Upper lobe of left lung (tissue), 6 donors: Measurements from ENCODE around the gene TBC1D12. TPM values are rescaled to one million over a fixed set of nuclear protein-coding genes. Genes with fewer than 3 reads are reported as not detected.
"Not testable (repeated sequence)": the region's sequence is repeated elsewhere in the genome, so short reads cannot be mapped to it uniquely, and the experiment has no call there.

Experiments
- ATAC-seq, 2 donors: fragments of 200-7000 bp; cut with Tn5 transposase; one replicate each; pipeline ENCODE4 v1.9.1; 2022; ENCODE audit warnings: mild to moderate bottlenecking in 2 of 2, moderate library complexity in 2 of 2; ENCODE audit not compliant: low FRiP score in 2 of 2
- DNase-seq, 2 donors: peaks; one replicate each; pipeline ENCODE4 v3.0.0-alpha.2; 2019 to 2020
- H3K27ac ChIP-seq, 4 donors: fragments of 200-600 bp; sonication (generic); one replicate each; pipeline ENCODE4 v1.5.1; 2016 to 2019
- H3K27me3 ChIP-seq, 4 donors: fragments of 200-600 bp; sonication (generic); one replicate each; pipeline ENCODE4 v1.5.1; 2017 to 2019
- H3K36me3 ChIP-seq, 4 donors: fragments of 200-600 bp; sonication (generic); one replicate each; pipeline ENCODE4 v1.5.1; 2016 to 2019
- H3K4me1 ChIP-seq, 4 donors: fragments of 200-600 bp; sonication (generic); one replicate each; pipeline ENCODE4 v1.5.1; 2018 to 2019
- H3K4me3 ChIP-seq, 4 donors: fragments of 200-600 bp; sonication (generic); one replicate each; pipeline ENCODE4 v1.5.1; 2017 to 2019; ENCODE audit warnings: mild to moderate bottlenecking in 2 of 4, moderate library complexity in 1 of 4
- H3K9me3 ChIP-seq, 4 donors: fragments of 200-600 bp; sonication (generic); one replicate each; pipeline ENCODE4 v1.5.1; 2018 to 2019
- CTCF ChIP-seq, 6 experiments: fragments of 450-650 bp in 4 of 6; fragments of 200-600 bp in 2 of 6; sonication (generic) in 2 of 6; IDR thresholded peaks; one replicate each; pipeline ENCODE4 v1.5.1; 2016 to 2019; ENCODE audit warnings: antibody characterized with exemption in 6 of 6
- EP300 ChIP-seq, 4 donors: sonication (generic); formaldehyde crosslinking; IDR thresholded peaks; one replicate each; pipeline ENCODE4 v1.5.1; 2017; ENCODE audit warnings: antibody characterized with exemption in 4 of 4, control low read depth in 2 of 4
- POLR2A ChIP-seq, 4 donors: fragments of 450-650 bp; IDR thresholded peaks; one replicate each; pipeline ENCODE4 v1.5.1; 2016 to 2017; ENCODE audit warnings: antibody characterized with exemption in 4 of 4, mild to moderate bottlenecking in 2 of 4
- POLR2AphosphoS5 ChIP-seq, 2 donors: sonication (generic); formaldehyde crosslinking; IDR thresholded peaks; one replicate each; pipeline ENCODE4 v1.5.1; 2017; ENCODE audit warnings: antibody characterized with exemption in 2 of 2
- WGBS, 2 donors: methylation state at CpG; one replicate each; pipeline ENCODE4 v1.1.5; 2017 to 2018; 5-methylcytosine and 5-hydroxymethylcytosine counted together
- total RNA-seq, 6 donors: library from RNA; depleted of rRNA in 4 of 6; stranded (reverse); fragments of >200 nt in 4 of 6; gene quantifications; one replicate each; pipeline versions ENCODE4 v1.1.0 to v1.2.1, GENCODE V29; 2016 to 2021
- donor health status: DM: no; HTN: no; CAD: no; lungs with moderate emphysema.
- donor health status: DM: no; HTN: yes; CAD: no; lungs with severe emphysema.

TBC1D12 gene
- total RNA-seq, 6 donors from 2014 or later: 10.5 to 36.7 (median 16.5) TPM

- no peak for TF ChIP-seq POLR2AphosphoS5 (IDR thresholded peaks at IDR 0.05)
- DNase-seq: no peak
- WGBS, 2 donors: 84 to 88% methylated on average over 3 of the region's 3 CpGs
- Histone ChIP-seq H3K27me3 (no peaks in the 10 kb centered on the region), H3K4me3 (no peak overlapping the region), H3K36me3 (no peaks in the 10 kb centered on the region), H3K9me3 (no peaks in the 10 kb centered on the region), H3K27ac (no peak overlapping the region), H3K4me1 (peaks cover 7 to 19% (median 12%) of the 10 kb centered on the region in 4 donors)
- no peak for ATAC-seq
Measured at GRCh38 chr10:94366382-94366781, 36.0 kb upstream of the TBC1D12 start.

- no peaks in the 10 kb centered on the region for H3K4me1 ChIP-seq
- H3K27ac ChIP-seq: no peak overlapping the region
- no peak for TF ChIP-seq EP300 (IDR thresholded peaks at IDR 0.05)
- no peak for TF ChIP-seq POLR2AphosphoS5 (IDR thresholded peaks at IDR 0.05)
- TF ChIP-seq POLR2A (IDR thresholded peaks at IDR 0.05): no peak
- no peak for TF ChIP-seq CTCF (IDR thresholded peaks at IDR 0.05)
- no peak for ATAC-seq
- H3K4me3 ChIP-seq: no peak overlapping the region
- no peak for DNase-seq
- no peaks in the 10 kb centered on the region for H3K27me3 ChIP-seq
- WGBS, 2 donors: 46 to 55% methylated on average over 2 of the region's 2 CpGs
- no peaks in the 10 kb centered on the region for H3K9me3 ChIP-seq
- no peaks in the 10 kb centered on the region for H3K36me3 ChIP-seq
Measured at GRCh38 chr10:94370501-94370900, 31.8 kb upstream of the TBC1D12 start.

GRCh38 chr10:94375374-94375773 lies 27.0 kb upstream of the TBC1D12 start:
- H3K27ac ChIP-seq: no peak overlapping the region
- no peaks in the 10 kb centered on the region for H3K4me1 ChIP-seq
- H3K36me3 ChIP-seq: no peaks in the 10 kb centered on the region
- DNase-seq (no peak), ATAC-seq (no peak)
- TF ChIP-seq POLR2AphosphoS5 (IDR thresholded peaks at IDR 0.05) (no peak), CTCF (IDR thresholded peaks at IDR 0.05) (no peak), EP300 (IDR thresholded peaks at IDR 0.05) (no peak), POLR2A (IDR thresholded peaks at IDR 0.05) (no peak)
- H3K4me3 ChIP-seq: no peak overlapping the region
- no peaks in the 10 kb centered on the region for H3K27me3 ChIP-seq
- no peaks in the 10 kb centered on the region for H3K9me3 ChIP-seq
- 87 to 96% methylated on average over 1 of the region's 1 CpG for WGBS, 2 donors

GRCh38 chr10:94376865-94377264 lies 25.5 kb upstream of the TBC1D12 start:
- no peak for TF ChIP-seq POLR2A (IDR thresholded peaks at IDR 0.05)
- TF ChIP-seq EP300 (IDR thresholded peaks at IDR 0.05): no peak
- TF ChIP-seq CTCF (IDR thresholded peaks at IDR 0.05): no peak
- no peak for TF ChIP-seq POLR2AphosphoS5 (IDR thresholded peaks at IDR 0.05)
- DNase-seq (no peak), ATAC-seq (no peak)
- 75 to 80% methylated on average over 2 of the region's 2 CpGs for WGBS, 2 donors
- H3K27me3 ChIP-seq: no peaks in the 10 kb centered on the region
- no peaks in the 10 kb centered on the region for H3K4me1 ChIP-seq
- H3K36me3 ChIP-seq: no peaks in the 10 kb centered on the region
- H3K4me3 ChIP-seq: no peak overlapping the region
- H3K27ac ChIP-seq: no peak overlapping the region
- H3K9me3 ChIP-seq: no peaks in the 10 kb centered on the region

- no peaks in the 10 kb centered on the region for H3K9me3 ChIP-seq
- no peak for TF ChIP-seq CTCF (IDR thresholded peaks at IDR 0.05)
- TF ChIP-seq POLR2A (IDR thresholded peaks at IDR 0.05): no peak
- no peak for TF ChIP-seq POLR2AphosphoS5 (IDR thresholded peaks at IDR 0.05)
- no peak for TF ChIP-seq EP300 (IDR thresholded peaks at IDR 0.05)
- H3K4me1 ChIP-seq: no peaks in the 10 kb centered on the region
- H3K36me3 ChIP-seq: no peaks in the 10 kb centered on the region
- 71 to 76% methylated on average over 2 of the region's 2 CpGs for WGBS, 2 donors
- H3K4me3 ChIP-seq: no peak overlapping the region
- ATAC-seq: no peak
- H3K27me3 ChIP-seq: no peaks in the 10 kb centered on the region
- DNase-seq: no peak
- no peak overlapping the region for H3K27ac ChIP-seq
Measured at GRCh38 chr10:94383530-94383929, 18.8 kb upstream of the TBC1D12 start.

- H3K4me3 ChIP-seq, H3K9me3 ChIP-seq, H3K27me3 ChIP-seq, ATAC-seq, H3K4me1 ChIP-seq, H3K36me3 ChIP-seq, DNase-seq, H3K27ac ChIP-seq: not testable (repeated sequence)
- 94% methylated on average over 3 of the region's 3 CpGs for WGBS, 2 donors
Measured at GRCh38 chr10:94385733-94386132, 16.6 kb upstream of the TBC1D12 start.

- whole genome bisulfite sequencing, 2 donors: 84 to 92% methylated on average over 9 of the region's 9 CpGs
- H3K9me3 ChIP-seq, H3K4me3 ChIP-seq, H3K36me3 ChIP-seq, H3K27ac ChIP-seq, ATAC-seq, H3K27me3 ChIP-seq, DNase-seq, H3K4me1 ChIP-seq: not testable (repeated sequence)
Measured at GRCh38 chr10:94392117-94392516, 10.2 kb upstream of the TBC1D12 start.
